ENCODE results near the gene CUX1.

The CUX1 gene

GRCh38 chr7:101940830-101941229 is 123.4 kb downstream of the CUX1 start:
- DNase-seq: no peak

DNA sequence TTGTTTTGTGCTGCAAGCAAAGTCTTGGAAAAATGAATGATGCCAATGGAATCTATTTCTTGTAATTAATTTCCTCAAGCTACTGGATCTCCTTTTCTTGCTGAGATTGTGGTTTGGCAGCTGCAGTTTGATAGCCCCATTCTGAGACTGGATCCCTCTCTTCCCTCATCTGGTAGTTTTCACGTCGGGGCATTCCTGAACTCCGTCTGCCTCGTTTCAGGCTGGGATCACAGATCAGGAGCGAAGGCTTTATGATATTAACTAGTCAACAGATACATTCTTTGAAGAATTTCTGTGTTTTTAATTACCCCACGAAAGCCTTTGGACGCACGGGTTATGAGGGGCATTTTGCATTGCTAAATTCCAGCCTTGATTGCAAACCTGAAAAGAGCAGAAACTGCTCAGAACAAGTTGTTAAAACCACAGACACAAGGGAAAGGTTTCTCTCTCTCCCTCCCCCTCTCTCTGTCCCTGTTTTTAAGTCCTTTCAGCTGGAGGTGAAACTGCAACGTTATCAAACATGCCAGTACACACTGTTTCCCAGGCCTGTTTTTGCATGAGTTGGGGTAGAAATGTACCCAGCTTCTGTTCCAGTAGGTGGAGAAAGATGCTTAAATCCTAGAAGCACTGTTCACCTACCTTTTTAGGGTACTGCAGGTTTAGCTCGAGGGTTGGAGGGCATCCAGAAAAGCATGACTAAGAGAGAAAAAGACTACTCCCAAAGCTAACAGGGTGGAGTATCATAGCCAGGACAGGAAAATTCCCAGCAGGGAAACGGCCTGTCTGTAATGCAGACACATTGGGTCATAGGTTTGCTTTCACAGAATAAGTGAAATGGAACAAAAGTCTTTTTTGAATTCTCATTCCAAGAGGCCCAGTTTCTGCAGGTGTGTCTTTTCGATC is 124.3 kb downstream of the CUX1 start:
- no peak for DNase-seq

GRCh38 chr7:101942603-101943210 is 125.3 kb downstream of the CUX1 start:
- no peak for DNase-seq

DNA sequence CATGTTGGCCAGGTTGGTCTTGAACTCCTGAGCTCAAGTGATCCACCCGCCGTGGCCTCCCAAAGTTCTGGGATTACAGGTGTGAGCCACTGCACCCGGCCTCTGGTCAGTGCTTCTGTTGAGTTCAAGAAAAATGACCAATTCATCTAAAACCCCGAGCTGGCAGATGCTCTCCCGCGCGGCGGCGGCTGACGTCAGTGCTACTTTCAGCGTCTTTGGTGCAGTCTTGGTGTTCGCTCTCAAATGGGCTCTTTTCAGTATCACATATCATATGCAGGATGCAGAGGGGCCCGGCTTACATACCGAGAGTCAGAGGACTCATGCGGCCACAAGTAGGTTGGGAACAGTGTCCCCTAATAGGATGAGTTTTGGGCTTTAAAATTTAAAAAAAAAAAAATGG is 125.9 kb downstream of the CUX1 start:
- DNase-seq: no peak

GRCh38 chr7:101943889-101944600 is 126.6 kb downstream of the CUX1 start:
- DNase-seq: no peak

- DNase-seq: no peak
Measured at GRCh38 chr7:101944611-101945010, 127.2 kb downstream of the CUX1 start.

- no peak for DNase-seq
Measured at GRCh38 chr7:101945034-101945758, 127.8 kb downstream of the CUX1 start.

DNA sequence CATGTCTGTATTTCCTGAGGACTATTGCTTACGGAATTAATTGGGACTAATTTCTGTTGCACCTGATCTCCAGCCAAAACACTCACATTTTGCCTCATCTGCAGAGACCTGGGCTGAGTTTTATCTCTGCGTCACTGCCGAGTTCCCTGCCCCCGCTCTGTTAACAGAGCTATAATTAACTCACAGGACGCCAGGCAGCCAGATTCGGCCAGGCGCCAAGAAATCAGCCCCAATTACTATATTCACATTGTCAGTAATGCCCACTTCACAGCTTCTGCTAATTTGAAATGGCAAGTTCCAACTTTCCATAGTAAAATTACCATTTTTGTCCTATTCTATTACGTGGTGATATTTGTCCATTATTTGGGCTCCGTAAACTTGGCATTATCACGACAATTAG is 130.5 kb downstream of the CUX1 start:
- DNase-seq: no peak

DNA sequence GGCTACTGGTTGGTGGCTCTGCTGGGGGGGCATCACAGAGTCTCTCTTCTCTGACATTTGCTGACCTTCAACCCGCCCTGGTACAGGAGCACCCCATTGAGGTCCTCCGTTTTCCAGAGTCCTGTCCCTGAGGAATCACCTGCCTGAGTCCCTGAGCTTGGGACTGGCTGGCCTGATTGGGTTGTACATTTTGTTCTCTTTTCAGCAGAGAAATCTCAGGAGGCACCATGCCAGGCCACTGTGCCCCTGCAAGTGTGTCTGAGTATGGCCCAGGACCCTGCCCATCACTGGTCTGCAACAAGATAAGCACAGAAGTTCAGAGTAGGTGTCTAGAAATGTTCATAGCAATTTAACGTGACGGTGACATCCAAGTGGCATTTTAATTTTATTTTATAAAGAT is 131.2 kb downstream of the CUX1 start:
- no peak for DNase-seq

DNA sequence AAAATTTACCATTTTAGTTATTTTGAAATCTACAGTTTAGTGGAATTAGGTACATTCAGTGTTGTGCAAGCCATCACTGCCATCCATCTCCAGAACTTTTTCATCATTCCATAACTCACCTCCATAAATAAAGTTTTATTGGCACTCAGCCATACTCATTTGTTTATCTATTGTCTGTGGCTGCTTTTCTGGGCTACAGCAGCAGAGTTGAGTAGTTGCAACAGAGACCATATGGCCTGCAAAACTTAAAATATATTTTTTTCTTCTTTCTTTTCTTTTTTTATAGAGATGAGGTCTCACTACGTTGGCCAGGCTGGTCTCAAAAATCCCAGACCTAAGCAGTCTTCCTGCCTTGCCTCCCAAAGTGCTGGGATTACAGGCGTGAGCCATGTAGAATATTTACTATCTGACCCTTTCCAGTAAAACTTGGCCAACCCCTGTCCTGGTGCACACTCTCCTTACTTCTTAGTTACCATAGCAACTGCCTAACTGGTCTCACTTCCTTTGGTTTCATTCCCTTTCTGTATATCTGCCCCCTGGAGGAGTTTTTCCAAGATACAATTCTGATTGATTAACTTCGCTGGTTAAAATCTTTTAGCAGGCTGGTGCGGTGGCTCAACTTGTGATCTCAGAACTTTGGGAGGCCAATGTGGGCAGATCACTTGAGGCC is 133.2 kb downstream of the CUX1 start:
- DNase-seq: no peak

GRCh38 chr7:101951757-101952156 is 134.3 kb downstream of the CUX1 start:
- no peak for DNase-seq

DNA sequence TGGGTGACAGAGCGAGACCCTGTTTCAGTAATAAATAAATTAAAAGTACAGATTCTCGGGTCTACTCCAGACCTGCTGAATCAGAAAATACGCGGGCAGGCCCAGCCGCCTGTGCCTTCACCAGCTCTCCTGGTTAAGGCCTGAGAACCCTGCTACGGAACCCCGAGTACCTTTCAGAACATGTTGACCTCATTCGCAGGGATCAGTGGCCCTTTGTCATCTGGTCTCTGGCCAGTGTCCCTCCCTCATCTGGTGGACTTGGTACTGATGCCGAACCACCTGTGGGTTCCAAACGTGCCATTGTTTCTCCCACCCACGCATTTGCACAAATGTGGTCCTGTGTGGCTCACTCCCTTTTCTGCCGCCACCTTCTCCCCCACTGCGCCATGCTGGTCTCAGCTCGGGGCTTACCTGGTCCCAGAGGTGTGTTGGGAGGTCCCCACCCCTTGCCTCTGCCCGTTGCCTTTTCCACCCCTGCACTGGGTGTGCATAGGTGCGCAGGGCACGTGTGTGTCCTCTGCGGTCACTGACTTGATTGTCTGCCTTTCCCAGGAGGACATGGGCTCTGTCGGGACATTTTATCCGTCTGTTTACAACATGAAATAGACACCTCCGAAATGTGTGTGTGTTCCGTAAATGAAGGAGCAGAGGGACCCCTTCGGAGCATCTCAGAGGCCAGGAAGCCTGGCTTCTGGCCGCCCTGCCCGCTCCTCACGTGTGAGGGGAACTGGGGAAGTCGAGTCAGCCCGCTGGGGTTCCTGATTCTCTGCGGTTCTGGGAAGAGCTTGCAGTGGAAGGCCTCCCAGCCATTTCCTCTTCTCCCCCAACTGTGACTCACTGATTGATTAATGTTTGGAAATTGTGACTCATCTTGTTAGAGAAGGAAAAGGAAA is 135.2 kb downstream of the CUX1 start:
- no peak for DNase-seq

GRCh38 chr7:101953248-101953819 is 135.9 kb downstream of the CUX1 start:
- DNase-seq: no peak

DNA sequence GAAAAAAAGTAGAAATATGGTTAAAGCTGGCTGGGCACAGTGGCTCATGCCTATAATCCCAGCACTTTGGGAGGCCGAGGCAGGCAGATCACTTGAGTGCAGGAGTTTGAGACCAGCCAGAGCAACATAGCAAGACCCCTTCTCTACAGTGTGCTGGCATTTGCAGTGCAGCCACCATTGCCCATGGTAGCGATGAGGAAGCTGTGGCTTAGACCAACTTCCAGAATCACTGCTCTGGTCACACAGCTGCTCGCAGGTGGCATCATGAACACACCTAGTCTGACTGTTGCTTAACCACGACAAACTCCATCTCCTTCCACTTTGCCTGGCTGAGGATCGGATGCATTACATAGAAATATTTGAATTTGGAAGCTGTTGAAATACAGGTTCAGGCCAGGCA is 137.1 kb downstream of the CUX1 start:
- DNase-seq: no peak

GRCh38 chr7:101956130-101956529 is 138.7 kb downstream of the CUX1 start:
- DNase-seq: no peak

GRCh38 chr7:101957744-101958525 is 140.5 kb downstream of the CUX1 start:
- DNase-seq: no peak

- no peak for DNase-seq
Measured at GRCh38 chr7:101959342-101959741, 141.9 kb downstream of the CUX1 start.

- no peak for DNase-seq
Measured at GRCh38 chr7:101959829-101960228, 142.4 kb downstream of the CUX1 start.

DNA sequence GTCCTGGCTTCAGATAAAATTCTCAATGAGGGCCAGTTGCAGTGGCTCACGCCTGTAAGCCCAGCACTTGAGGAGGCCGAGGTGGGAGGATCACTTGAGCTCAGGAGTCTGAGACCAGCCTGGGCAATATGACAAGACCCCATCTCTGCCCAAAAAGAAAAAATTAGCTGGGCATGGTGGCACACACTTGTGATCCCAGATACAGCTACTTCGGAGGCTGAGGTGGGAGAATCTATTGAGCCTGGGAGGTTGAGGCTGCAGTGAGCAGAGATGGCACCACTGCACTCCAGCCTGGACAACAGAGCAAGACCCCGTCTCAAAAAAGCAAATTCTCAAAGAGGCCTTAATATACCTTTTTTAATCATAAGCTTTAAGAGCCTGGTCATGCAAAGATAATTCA is 142.9 kb downstream of the CUX1 start:
- DNase-seq: no peak

- no peak for DNase-seq
Measured at GRCh38 chr7:101960985-101961708, 143.7 kb downstream of the CUX1 start.
